BE2C (cell line): Measurements from ENCODE around the gene DTNB.
A peak's percentile ranks its signal among the peaks of the same experiment; 100 is the strongest.

ENCODE experiments used
- DNase-seq: peaks from one replicate; pipeline ENCODE4 v3.0.0-alpha.2; 2020
- H3K27me3 ChIP-seq: fragments of 250-450 bp; sonication (Bioruptor Pico); 2 replicates; pipeline ENCODE4 v1.5.1; 2020; ENCODE audit warnings: mild to moderate bottlenecking
- H3K36me3 ChIP-seq: fragments of 250-450 bp; sonication (Bioruptor Pico); 2 replicates; pipeline ENCODE4 v1.5.1; 2020; ENCODE audit warnings: mild to moderate bottlenecking
- H3K4me1 ChIP-seq: fragments of 250-450 bp; sonication (Bioruptor Pico); 2 replicates; pipeline ENCODE4 v1.5.1; 2020
- H3K4me3 ChIP-seq: 2 replicates; pipeline ENCODE4 v1.5.1; 2011; ENCODE audit warnings: low read depth, low read length
- H3K9me3 ChIP-seq: fragments of 250-450 bp; sonication (Bioruptor Pico); 2 replicates; pipeline ENCODE4 v1.5.1; 2020
- CTCF ChIP-seq: IDR thresholded peaks from 2 replicates; pipeline ENCODE4 v1.5.1; 2012; ENCODE audit warnings: mild to moderate bottlenecking, low read depth, low read length

Gene DTNB

GRCh38 chr2:25570161-25570845 is 103.1 kb downstream of the DTNB start:
- Histone ChIP-seq H3K4me1 (no peaks in the 10 kb centered on the region), H3K4me3 (no peak overlapping the region), H3K9me3 (no peaks in the 10 kb centered on the region), H3K27me3 (no peaks in the 10 kb centered on the region), H3K36me3 (no peaks in the 10 kb centered on the region)
- DNase-seq = no peak
- no peak for TF ChIP-seq CTCF

- peak; percentile 60 for TF ChIP-seq CTCF
- Histone ChIP-seq H3K4me3 (no peak overlapping the region), H3K9me3 (no peaks in the 10 kb centered on the region), H3K4me1 (no peaks in the 10 kb centered on the region), H3K27me3 (no peaks in the 10 kb centered on the region), H3K36me3 (no peaks in the 10 kb centered on the region)
- no peak for DNase-seq
Observed at GRCh38 chr2:25567406-25567805, 106.0 kb downstream of the DTNB start.

- DNase-seq = no peak
- no peak for TF ChIP-seq CTCF
- H3K4me1 ChIP-seq = no peaks in the 10 kb centered on the region
Observed at GRCh38 chr2:25566694-25567093, 106.7 kb downstream of the DTNB start.

GRCh38 chr2:25566094-25566493 is 107.3 kb downstream of the DTNB start:
- Histone ChIP-seq H3K4me3 (no peak overlapping the region), H3K9me3 (no peaks in the 10 kb centered on the region), H3K4me1 (no peaks in the 10 kb centered on the region), H3K36me3 (no peaks in the 10 kb centered on the region), H3K27me3 (no peaks in the 10 kb centered on the region)
- no peak for DNase-seq
- TF ChIP-seq CTCF = no peak

More at GRCh38 chr2:25566694-25567093, 106.7 kb downstream of the DTNB start:
- H3K36me3 ChIP-seq = no peaks in the 10 kb centered on the region
- H3K4me3 ChIP-seq = no peak overlapping the region
- no peaks in the 10 kb centered on the region for H3K9me3 ChIP-seq
- H3K27me3 ChIP-seq = no peaks in the 10 kb centered on the region

- H3K4me1 ChIP-seq = 0 out of 2 replicates have a peak, but pooled peaks cover 3% of the 10 kb centered on the region
- H3K27me3 ChIP-seq = no peaks in the 10 kb centered on the region
- no peak overlapping the region for H3K4me3 ChIP-seq
- no peak for TF ChIP-seq CTCF
- no peaks in the 10 kb centered on the region; the same call in 1 of the 2 replicates for H3K9me3 ChIP-seq
- no peak for DNase-seq
- H3K36me3 ChIP-seq = 0 out of 2 replicates have a peak, but pooled peaks cover 2% of the 10 kb centered on the region
Observed at GRCh38 chr2:25561136-25561850, 112.1 kb downstream of the DTNB start.

- 0 out of 2 replicates have a peak, but pooled peaks cover 3% of the 10 kb centered on the region for H3K4me1 ChIP-seq
- TF ChIP-seq CTCF = no peak
- H3K4me3 ChIP-seq = no peak overlapping the region
Observed at GRCh38 chr2:25559148-25559547, 114.2 kb downstream of the DTNB start.

More at GRCh38 chr2:25559148-25559547, 114.2 kb downstream of the DTNB start:
- no peaks in the 10 kb centered on the region; the same call in 1 of the 2 replicates for H3K9me3 ChIP-seq
- 0 out of 2 replicates have a peak, but pooled peaks cover 2% of the 10 kb centered on the region for H3K36me3 ChIP-seq
- no peaks in the 10 kb centered on the region for H3K27me3 ChIP-seq
- DNase-seq = no peak
